ENCODE measurements around the gene TUBB2A. TPM values are rescaled to one million over a fixed set of nuclear protein-coding genes. Genes with fewer than 3 reads are reported as not detected.
"Not testable (repeated sequence)": the region's sequence is repeated elsewhere in the genome, so short reads cannot be mapped to it uniquely, and the experiment has no call there.

The TUBB2A gene
- total and polyA plus RNA-seq, 2 of the 8 experiments (the other 6 are each of a cell fraction or from before 2014, with no cell fraction given) = 315 to 330 TPM

DNA sequence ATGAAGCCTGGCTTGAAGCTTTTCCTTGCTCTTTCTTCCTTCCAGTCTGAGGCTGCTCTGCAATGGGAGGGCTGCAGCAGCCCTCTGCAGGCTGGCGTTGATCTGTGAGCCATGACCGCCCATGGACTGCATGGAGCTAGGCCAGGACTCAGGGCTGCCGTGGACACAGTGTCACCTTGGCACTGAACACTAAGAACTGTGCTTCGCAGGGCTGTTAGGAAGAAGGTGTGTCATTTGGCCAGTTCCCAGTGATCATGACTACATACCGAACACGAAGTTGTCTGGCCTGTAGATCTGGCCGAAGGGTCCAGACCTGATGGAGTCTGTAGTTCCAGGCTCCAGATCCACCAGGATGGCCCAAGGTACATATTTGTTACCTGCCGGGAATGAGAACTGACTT, 21.3 kb upstream of the TUBB2A start:
- H3K18ac ChIP-seq (ENCODE audit: extremely low read depth, low read length); FAIRE-seq; H3K79me1 ChIP-seq (ENCODE audit: low read depth, low read length); H2BK5ac ChIP-seq (ENCODE audit: low read depth, low read length); H3K27me3 ChIP-seq (replicated peaks in 1 of 4; ENCODE audit: control insufficient read depth in 3 of 4, extremely low read depth in 1 of 4, insufficient read depth in 3 of 4, low read length in 3 of 4); H2BK20ac ChIP-seq (ENCODE audit: low read length); H2BK15ac ChIP-seq (ENCODE audit: low read length); H3K23me2 ChIP-seq (ENCODE audit: low read depth, low read length); H3K79me2 ChIP-seq (ENCODE audit: control insufficient read depth in 1 of 2, insufficient read depth in 2 of 2, low read length in 2 of 2); DNase-seq (ENCODE audit: low read depth in 1 of 2, low spot score in 2 of 2); H4K91ac ChIP-seq (replicated peaks; ENCODE audit: insufficient read length, low read length); H2BK12ac ChIP-seq (ENCODE audit: low read depth, low read length); H2BK120ac ChIP-seq (replicated peaks; ENCODE audit: low read depth, low read length); H4K8ac ChIP-seq (ENCODE audit: extremely low read depth, insufficient read depth, low read length); H4K20me1 ChIP-seq (replicated peaks in 1 of 2; ENCODE audit: control insufficient read depth in 1 of 2, insufficient read depth in 2 of 2, low read length in 2 of 2); H3K56ac ChIP-seq (replicated peaks; ENCODE audit: insufficient read length, low read depth, low read length); H3K14ac ChIP-seq (ENCODE audit: insufficient read length); H3K4me2 ChIP-seq (ENCODE audit: insufficient read depth in 1 of 2, low read depth in 2 of 2, low read length in 2 of 2); H3K27ac ChIP-seq (ENCODE audit: low read depth, low read length); H3K36me3 ChIP-seq (ENCODE audit: control insufficient read depth in 2 of 4, insufficient read depth in 4 of 4, low read length in 3 of 4); H3K9me3 ChIP-seq (ENCODE audit: insufficient read depth in 2 of 2, low read depth in 1 of 2, low read length in 1 of 2); H3K4me1 ChIP-seq (replicated peaks in 1 of 4; ENCODE audit: control insufficient read depth in 3 of 4, insufficient read depth in 4 of 4, low read length in 3 of 4); H2AFZ ChIP-seq (ENCODE audit: low read length); H3K9ac ChIP-seq (replicated peaks in 1 of 4; ENCODE audit: extremely low read depth in 1 of 4, low read depth in 3 of 4, low read length in 3 of 4); H2AK5ac ChIP-seq (ENCODE audit: low read depth, low read length); H3K23ac ChIP-seq (ENCODE audit: insufficient read length); H3K4ac ChIP-seq (replicated peaks; ENCODE audit: insufficient read length, low read depth, low read length); H4K5ac ChIP-seq (ENCODE audit: insufficient read length, low read depth, low read length); H3K4me3 ChIP-seq (ENCODE audit: extremely low read depth in 1 of 4, insufficient read depth in 2 of 4, low read depth in 3 of 4, low read length in 4 of 4): not testable (repeated sequence)
- WGBS, 2 experiments (ENCODE audit: extremely low coverage in 1 of 2, insufficient coverage in 1 of 2, insufficient read length in 1 of 2, insufficient replicate concordance in 2 of 2, low coverage in 1 of 2, low lambda C conversion rate in 2 of 2, missing lambda C conversion rate in 1 of 2) = 97% methylated on average over 8 of the region's 8 CpGs; no CpG with 5 or more reads in 1 of the 2 experiments
- POLR2A ChIA-PET (ENCODE audit: partially characterized antibody) = interaction anchor here (1.6 kb wide), 1 partner anchor 21 kb away, joined by 3 read pairs; the partner anchor contains the start of gene TUBB2A
- CTCF ChIA-PET (ENCODE audit: partially characterized antibody) = interaction anchor here (1.2 to 3.4 kb wide), 4 partner anchors 11 to 76 kb away, joined by 3 to 13 read pairs (median 4); no protein-coding TSS in a partner anchor
